Central memory CD4-positive, alpha-beta T cell (primary cell): ENCODE measurements around the gene TRIM52.
A peak's percentile ranks its signal among the peaks of the same experiment; 100 is the strongest.

Experiments
- DNase-seq: peaks from one replicate; pipeline ENCODE4 v3.0.0; 2022

TRIM52 gene

DNA sequence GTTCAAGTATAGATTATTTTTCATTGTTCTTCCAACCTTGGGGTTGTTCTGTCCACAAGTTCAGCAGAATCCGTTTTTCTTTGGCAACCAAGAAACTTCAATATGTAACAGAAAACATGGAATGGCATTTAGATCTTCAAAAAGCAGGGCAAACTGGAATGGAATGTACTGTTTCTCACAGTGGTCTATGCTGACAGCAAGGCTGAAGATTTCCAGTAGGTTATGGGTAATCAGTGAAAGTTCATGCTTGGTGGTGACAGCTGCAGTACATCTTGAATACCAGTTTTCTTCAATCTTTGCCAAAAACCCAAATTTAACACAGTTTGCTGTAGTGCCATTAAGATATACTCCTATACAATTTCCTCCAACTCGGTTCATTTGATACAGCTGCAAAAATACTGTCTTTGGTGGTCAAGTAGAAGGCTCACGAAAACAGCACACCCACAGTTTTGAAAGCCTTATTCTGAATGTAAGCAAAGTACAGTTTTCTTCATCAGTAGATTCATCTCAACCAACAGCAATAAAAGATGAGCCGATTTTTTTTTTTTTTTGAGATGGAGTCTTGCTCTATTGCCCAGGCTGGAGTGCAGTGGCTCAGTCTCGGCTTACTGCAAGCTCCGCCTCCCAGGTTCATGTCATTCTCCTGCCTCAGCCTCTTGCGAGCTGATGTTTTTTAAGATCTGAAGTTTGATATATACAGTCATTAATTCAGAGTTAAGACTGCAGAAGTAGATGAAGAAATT lies 4.9 kb downstream of the TRIM52 start:
- DNase-seq, result no peak

DNA sequence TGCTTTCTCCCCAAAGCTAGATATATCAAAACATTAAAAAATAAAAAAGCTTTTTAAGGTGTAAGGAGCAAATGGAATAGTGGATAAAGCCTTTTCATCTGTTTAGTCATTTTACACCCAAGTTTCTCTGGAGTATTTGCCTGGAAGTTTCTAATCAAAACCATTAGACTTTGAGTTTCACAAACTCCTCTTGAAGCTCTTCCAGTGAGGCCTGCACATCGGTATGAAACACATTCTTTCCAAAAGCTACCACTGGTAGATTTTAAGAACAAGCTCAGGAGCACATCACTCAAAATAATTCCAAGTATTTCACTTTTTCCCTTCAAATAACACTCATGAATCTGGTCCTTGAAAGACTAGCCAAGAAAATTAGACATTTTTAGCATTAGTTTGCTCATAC lies 5.7 kb downstream of the TRIM52 start:
- DNase-seq, result no peak

DNA sequence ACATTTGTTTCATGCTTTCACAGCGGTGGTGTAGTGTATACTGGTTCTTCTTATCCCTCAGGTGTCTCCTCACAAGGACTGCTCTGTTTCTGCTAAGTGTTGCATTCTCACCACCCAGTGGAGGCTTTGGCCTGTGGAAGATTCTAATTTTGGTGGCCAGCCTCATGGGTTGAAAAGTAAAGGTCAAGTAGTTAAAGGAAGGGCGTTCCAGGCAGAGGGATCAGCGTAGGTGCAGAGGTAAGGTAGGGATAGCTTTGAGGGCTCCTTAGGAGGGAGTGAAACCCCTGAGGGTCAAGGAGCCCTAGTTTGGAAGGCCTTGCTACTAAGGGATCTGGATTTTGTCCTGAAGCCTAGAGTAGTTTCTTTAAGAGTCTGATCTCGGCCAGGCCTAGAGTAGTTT lies 12.7 kb downstream of the TRIM52 start:
- DNase-seq, result no peak

DNA sequence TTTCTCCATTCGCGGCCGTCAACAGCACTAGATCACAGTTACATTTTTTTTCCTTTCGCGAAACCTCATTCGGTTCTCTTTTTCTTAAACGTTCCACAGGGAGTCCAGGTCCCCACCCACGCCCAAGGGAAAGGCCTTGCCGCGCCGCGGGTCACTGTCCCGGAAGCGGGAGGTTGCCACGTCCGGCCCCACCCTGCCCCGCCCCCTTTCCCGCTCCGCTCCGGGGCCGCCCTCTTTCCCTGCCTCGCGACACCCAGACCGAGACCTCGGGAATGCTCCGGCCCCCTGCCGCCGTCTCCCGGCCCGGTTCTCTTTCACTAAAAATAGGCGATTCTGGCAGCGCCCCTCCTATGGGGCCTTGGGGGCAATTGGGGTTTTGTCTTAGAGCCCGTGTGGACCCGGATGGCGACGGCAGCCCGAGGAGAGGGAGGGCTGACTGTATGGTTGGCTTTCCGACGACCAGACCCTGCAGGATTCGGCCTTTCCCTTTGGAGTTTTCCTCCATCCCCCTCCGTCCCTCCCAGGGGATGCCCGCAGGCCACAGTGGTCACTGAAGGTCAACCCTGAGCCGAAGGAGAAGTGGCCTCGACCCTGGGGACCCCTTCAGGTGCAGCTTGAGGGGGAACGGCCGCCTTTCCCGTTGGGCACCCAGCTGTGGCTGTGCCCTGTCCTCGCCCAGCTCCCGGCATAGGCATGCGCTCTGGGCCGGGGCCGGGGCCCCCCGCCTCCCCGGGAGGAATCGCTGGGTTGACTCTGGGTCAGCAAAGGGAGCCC lies 14.5 kb downstream of the TRIM52 start:
- peak; percentile 61 for DNase-seq

DNA sequence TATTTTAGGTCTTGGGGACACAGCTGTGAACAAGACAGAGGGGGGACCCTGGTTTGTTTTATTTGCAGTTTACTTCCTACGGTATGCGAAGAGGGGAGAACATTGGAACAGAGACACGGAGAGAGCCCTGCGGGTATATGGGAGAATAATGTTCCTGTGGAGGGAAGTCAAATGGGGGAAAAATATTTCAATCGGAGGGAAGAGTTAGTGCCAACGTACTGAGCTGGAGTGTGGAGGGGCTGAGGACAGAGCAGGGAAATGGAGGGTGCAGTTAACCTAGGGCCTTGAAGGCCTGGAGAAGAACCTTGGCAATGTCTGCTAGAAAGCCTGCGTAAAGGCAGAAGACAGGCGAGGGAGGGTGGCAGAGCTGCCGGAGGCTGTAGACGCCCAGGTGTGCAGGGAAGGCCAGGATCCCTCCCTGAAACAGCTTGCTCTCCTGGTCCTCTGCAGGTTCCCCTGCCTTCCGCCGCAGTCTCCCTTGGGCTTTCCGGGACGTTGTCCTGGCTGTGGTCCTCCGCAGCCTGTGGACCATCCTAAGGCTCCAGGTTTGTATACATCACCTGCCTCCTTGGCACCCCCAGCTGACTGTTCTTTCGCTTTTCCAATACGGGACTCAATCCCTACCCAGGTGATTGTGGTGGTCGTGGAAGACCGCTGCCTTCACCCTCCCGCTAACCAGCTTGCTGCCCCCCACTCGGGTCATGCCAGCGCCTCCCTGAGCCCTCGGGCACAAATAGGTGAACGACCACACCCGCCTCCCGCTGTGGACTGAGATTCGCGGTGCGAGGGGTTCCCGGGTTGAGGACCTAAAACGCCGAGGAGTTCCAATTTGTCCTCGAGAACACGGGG lies 15.3 kb downstream of the TRIM52 start:
- no peak for DNase-seq

DNA sequence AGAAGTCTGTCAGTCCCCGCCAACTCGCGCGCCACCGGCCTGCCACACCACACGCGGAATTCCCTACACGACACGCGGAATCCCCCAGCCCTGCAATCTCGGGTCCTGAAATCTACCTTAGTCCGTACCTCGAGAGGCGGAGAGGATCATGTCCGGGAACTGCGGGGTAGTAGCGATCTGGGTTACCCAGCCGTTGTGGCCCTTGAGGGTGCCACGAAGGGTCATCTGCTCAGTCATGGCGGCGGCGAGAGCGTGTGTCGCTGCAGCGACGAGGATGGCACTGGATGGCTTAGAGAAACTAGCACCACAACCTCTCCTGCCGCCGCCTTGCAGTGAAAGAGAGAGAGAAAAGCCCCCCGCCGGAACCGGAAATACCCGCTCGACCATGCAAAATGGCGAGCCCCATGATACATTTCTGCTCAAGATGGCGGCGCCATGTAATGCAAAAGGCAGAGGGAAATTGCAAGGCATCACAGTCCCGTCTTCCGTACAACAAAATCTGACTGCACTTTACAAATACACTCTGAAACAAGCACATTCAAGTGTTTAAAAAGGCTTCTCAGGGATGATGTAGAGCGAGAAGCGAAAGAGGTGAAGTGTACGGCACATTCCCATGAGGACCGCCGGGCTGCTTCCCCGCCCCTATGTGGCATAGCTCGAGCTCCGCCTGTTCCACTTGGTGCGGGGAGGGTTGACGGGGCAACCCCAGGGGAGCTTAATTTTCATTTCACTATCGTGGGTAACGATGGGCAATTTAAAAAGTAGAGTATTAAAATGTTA lies 17.2 kb downstream of the TRIM52 start, which contains the start of gene RACK1:
Gene RACK1 (minus strand): TSS at position 343 of the 780 bp plus-strand sequence. CDS start 106 bp downstream, at position 237.
- peak; percentile 90 for DNase-seq

DNA sequence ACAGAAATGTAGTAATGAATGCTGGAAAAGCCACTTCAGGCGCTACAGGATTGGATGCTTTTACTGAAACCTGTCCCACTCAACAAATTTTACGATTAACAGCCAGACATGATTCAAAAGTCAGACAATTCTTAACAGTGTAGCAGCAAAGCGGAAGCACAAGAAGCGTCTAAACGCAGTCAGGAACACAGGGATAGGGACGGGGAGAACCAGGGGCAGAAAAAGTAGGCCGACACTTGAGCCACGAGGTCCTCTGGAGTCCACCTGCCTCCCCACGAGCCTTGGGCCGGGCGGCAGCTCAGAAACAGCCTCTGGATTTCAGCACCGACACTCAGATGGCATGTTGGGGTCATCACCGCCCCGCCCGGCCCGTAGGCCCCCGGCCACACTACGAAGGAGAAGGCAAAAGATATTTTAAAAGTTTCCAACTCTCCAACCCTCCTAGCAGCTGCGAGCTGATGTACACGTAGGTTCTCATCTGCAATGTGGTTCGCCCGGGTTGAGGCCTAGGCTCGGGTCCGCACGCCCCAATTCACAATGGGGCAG lies 17.9 kb downstream of the TRIM52 start:
- DNase-seq, result peak; percentile 20

DNA sequence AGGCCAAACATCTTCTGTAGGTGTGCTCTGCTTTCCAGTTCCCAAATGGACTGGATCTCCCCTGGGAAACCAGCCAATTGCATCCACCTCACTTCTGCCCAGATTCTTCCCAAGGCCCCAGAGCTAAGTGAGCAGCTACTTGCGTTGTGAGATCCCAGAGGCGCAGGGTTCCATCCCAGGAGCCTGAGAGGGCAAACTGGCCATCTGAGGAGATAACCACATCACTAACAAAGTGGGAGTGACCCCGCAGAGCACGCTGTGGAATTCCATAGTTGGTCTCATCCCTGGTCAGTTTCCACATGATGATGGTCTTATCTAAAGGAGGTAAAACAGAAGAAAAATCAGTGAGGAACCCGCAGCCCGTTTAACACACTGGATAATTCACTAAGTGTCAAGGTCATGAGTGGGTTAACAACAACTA lies 18.9 kb downstream of the TRIM52 start:
- no peak for DNase-seq

DNA sequence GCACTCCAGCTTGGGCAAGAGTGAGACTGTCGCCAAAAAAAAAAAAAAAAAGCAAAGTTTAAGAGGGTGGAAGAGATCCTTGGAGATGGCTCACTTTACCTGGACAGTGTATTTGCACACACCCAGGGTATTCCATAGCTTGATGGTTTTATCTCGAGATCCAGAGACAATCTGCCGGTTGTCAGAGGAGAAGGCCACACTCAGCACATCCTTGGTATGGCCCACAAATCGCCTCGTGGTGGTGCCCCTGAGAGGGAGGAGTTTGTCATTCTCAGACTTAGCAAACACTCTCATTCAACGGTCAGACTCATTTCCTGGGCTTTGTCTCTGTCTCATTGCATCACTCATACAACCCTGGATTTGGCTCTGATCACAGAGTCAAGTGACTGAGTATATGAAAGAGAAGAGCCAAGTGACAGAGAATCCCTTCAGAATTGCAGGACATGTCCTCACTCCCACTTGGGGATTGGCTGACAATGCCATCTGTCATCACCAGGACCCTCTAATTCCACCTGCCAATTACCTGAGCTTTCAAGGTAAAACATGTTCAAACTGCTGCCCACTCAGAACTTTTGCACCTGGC lies 19.5 kb downstream of the TRIM52 start:
- no peak for DNase-seq

DNA sequence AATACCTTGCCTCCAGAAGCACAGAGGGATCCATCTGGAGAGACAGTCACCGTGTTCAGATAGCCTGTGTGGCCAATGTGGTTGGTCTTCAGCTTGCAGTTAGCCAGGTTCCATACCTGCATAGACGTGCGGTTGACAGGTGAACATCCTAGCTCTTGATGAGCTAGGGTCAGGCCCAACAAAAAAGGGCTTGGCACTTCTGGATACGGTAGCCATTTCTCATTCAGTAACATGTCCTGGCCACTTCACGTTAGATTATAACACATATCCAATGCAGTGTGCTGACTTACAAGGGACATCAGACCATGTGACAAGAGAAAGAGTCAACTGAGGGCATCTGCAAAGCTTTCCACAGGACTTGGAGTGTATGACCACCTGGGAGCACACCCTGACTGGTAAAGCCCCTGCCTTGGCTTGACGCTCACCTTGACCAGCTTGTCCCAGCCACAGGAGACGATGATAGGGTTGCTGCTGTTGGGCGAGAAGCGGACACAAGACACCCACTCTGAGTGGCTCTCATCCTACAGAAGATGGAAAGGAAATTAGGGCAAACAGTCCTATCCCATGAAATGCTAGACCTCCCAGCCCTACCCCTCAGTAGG lies 21.8 kb downstream of the TRIM52 start:
- DNase-seq, result no peak

DNA sequence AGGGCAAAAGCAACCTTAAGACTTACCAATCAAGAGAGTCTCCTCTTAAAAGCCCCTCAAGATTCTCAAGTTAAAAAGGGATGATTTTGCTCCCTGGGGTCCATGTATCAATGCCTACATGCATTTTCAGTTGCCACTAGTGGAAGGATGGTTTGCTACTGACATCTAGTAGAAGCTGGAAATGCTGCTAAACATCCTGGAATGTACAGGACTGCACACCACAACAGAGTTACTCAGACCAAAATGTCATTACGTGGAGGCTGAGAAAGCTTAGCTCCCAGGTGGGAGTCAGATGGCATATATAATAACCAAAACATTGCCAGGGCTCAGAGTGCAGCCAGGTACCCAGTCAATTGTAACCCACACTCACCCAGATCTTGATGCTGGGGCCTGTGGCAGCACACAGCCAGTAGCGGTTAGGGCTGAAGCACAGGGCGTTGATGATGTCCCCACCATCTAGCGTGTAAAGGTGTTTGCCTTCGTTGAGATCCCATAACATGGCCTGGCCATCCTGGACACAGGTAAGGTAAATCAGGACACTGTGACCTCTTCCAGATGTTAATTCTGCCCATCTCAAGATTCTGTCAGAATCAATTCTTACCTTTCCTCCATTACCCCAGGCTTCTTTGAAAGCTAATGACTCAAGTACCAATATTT lies 23.1 kb downstream of the TRIM52 start:
- DNase-seq, result no peak

DNA sequence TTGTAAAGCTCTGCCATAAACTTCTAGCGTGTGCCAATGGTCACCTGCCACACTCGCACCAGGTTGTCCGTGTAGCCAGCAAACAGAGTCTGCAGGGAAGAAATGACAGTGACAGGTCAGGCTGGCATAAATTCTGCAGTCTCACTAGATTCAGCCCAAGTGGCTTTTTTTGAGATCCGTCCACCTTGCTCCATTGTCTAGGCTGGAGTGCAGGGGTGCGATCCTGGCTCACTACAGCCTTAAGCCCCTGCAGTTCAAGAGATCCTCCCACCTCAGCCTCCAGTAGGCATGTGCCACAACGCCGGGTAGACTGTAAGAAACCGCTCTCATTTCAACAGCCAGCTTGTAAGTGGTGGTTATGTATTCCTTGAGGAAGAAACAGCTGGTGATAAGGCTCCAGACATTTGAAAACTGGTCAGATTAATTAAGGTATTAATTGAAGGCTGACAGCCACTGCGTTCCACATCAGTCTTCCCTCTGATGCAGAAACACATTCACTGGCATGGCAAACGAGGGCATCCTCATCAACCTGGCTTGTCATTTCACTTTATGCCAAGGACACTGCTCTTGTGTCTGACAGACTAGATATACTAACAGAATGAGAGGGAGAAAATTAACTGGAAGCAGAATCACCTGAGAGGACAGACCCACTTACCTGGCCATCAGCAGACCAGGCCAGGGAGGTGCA lies 23.8 kb downstream of the TRIM52 start:
- DNase-seq, result no peak

DNA sequence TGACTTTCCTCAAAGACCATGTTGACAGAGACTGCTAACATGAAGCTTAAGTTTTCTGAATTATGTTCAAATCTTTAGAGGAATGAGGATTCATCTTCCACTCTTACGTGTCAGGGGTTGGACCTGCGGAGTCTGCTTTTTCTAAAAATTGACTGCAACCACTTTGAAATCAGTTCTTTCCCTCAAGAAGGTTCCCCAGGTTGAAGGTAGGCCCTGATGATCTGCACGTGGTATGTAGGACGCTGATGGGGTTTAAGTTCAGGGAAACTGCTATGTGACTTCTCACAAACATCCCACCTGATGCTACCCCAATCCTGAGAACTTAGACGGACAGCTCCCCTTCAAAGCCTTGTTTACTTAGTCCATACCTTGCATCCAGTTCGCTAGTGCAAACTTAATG lies 24.5 kb downstream of the TRIM52 start:
- DNase-seq, result no peak

DNA sequence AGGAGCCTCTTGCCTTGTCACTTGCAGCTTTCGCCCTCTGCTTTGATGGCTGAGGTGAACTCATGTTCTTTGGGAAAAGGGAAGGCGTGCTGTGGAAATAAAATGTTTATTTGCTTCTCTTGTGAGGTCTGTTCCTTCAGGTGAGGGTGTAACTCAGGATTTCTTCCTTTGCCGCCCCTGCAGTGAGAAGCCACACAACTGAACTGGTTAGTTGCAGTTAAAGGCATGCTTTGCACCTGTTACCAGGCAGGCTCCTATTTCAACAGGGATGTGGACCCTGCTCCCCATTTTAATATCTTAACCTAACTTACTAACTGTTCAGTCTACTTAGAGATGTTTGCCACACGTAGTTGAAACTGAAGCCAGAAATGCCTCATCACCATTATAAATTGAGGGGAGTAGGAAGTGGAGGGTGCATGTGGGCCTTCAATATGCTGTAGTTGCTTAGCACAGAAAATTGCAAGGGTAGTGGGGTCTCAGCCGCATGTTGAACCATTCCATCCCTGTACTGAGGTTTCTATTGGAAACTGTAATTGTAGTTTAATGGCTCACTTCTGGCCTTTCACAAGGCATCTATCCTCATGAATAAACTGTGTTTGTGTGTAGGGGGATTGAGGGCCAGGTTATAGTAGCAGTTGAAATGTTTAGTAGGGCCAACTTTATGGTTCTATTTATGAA lies 25.1 kb downstream of the TRIM52 start:
- DNase-seq, result no peak

DNA sequence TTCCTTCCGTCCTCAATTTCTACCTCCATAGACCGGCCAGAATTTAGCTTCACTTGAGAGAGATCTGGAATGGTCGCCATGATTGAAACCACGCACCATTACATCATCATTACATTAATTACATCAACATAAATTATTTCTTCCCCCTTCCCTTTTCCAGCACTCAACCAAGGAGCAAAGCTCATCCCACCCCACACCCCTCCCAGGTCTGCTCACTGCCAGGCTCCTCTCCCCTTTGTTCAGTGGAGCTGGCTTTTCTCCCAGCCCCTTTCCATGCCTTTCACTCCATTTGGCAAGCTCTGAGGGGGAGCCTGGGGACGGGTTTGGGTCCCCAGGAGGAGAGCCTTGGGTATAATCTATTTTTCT lies 25.6 kb downstream of the TRIM52 start:
- no peak for DNase-seq

DNA sequence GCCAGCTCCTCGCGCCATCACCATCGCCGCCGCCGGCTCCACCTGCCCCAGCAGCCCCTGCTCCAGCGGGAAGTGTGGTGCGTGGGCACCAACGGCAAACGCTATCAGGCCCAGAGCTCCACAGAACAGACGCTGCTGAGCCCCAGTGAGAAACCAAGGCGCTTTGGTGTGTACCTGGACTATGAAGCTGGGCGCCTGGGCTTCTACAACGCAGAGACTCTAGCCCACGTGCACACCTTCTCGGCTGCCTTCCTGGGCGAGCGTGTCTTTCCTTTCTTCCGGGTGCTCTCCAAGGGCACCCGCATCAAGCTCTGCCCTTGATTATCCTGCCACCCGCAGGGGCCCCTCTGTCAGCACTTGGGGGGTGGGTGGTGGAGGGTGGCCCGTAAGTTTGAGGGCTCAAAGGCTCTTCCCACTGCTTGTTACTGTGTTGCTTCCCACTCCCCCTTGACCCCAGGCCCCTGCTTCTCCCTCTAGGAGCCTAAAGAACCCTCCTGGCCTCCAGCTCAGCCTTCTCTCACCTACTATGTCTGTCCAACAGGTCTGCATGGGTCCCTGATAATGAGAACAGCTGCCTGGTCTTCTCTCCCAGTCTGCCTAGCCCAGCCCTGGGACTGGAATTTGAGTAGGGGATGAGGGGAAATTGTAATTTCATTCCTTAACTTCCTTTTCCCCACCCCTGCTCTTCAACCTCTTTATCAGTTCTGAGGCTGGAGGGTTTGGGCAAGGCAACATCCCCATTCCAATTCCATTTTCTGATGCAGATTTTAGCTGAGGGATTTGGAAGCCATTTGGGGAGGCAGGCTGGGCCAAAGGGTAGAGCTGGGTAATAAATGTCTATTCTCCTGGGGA lies 26.3 kb downstream of the TRIM52 start:
- no peak for DNase-seq

DNA sequence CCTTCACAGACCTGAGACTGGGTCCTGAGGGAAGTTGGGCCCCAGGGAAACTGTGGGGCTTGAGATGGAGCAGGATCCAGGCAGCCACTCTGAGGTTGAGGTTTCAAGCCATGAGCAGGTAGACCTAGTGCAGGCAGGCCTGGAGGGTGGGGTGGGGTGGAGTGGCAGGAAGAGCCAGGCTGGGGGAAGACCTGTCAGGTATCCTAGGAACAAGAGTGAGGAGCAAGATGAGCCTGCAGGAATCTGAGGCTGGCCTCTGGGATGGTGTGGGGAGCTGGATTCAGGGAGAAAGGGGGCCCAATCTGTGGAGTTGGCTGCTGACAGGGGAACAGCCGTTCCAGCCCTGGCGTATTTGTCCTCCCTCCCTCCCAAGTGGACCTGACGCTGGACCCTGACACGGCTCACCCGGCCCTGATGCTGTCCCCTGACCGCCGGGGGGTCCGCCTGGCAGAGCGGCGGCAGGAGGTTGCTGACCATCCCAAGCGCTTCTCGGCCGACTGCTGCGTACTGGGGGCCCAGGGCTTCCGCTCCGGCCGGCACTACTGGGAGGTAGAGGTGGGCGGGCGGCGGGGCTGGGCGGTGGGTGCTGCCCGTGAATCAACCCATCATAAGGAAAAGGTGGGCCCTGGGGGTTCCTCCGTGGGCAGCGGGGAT lies 27.0 kb downstream of the TRIM52 start:
- no peak for DNase-seq
